GM12878 (cell line): Measurements from ENCODE around the gene OSBPL5. TPM values are rescaled to one million over a fixed set of nuclear protein-coding genes. Genes with fewer than 3 reads are reported as not detected.

Experiments
- ATAC-seq: fragments of 200-7000 bp; cut with Tn5 transposase; 3 replicates; pipeline ENCODE4 v1.9.1; 2020; ENCODE audit warnings: mild to moderate bottlenecking, moderate library complexity
- BruUV-seq: library from RNA; stranded (reverse); fragments of 400-500 nt; replicated peaks from 2 replicates; lab custom pipeline; 2021; lab: Mats Ljungman, UMichigan
- CTCF ChIA-PET: fragments of 300-600 bp; sonication (Branson Sonifier 250); formaldehyde crosslinking; extraction: SDS; loops from one replicate; lab custom pipeline; 2021; ENCODE audit warnings: inconsistent platforms; lab: Yijun Ruan, JAX
- POLR2A ChIA-PET: fragments of 350-600 bp; formaldehyde crosslinking; extraction: SDS; loops from one replicate; lab custom pipeline; 2021; ENCODE audit warnings: inconsistent platforms; lab: Charles Lee
- RAD21 ChIA-PET: fragments of 300-600 bp; sonication (Branson Sonifier 250); formaldehyde crosslinking; loops from one replicate; lab custom pipeline; 2023; ENCODE audit warnings: antibody characterized with exemption; ENCODE audit not compliant: unreplicated experiment; lab: Charles Lee
- SMC1A ChIA-PET: fragments of 300-600 bp; sonication (Branson Sonifier 250); formaldehyde crosslinking; loops from one replicate; lab custom pipeline; 2023; ENCODE audit not compliant: unreplicated experiment, uncharacterized antibody; lab: Charles Lee
- DNase-seq: peaks from one replicate; pipeline ENCODE4 v3.0.0-alpha.2; 2011; ENCODE audit warnings: low read depth, low spot score
- FAIRE-seq: peaks from 3 replicates; lab custom pipeline; 2011; peaks lifted over from hg19 to GRCh38; lab: Jason Lieb, UNC
- H2AFZ ChIP-seq: 2 replicates; pipeline ENCODE4 v1.6.0; 2011; ENCODE audit warnings: low read depth, low read length, control low read depth; ENCODE audit not compliant: control insufficient read depth
- H3K27ac ChIP-seq: 2 replicates; pipeline ENCODE4 v1.5.1; 2011; ENCODE audit warnings: control low read depth; ENCODE audit not compliant: control insufficient read depth, insufficient read depth
- H3K27me3 ChIP-seq, 2 experiments: replicated peaks in 1 of 2; 2 replicates each; pipeline versions ENCODE4 v1.6.0 to v1.6.1; 2011; ENCODE audit warnings: low read length in 1 of 2; ENCODE audit not compliant: control insufficient read depth in 2 of 2, insufficient read depth in 2 of 2
- H3K36me3 ChIP-seq, 2 experiments: 2 replicates each; pipeline ENCODE4 v1.5.1; 2011; ENCODE audit warnings: low read length in 1 of 2; ENCODE audit not compliant: control insufficient read depth in 2 of 2, insufficient read depth in 2 of 2
- H3K4me1 ChIP-seq: 2 replicates; pipeline ENCODE4 v1.6.1; 2011; ENCODE audit warnings: mild to moderate bottlenecking, low read length, moderate library complexity, mixed read lengths; ENCODE audit not compliant: control insufficient read depth, insufficient read depth
- H3K4me2 ChIP-seq: 2 replicates; pipeline ENCODE4 v1.6.0; 2011; ENCODE audit warnings: control low read depth; ENCODE audit not compliant: control insufficient read depth, insufficient read depth
- H3K4me3 ChIP-seq: fragments of 200-600 bp; sonication (generic); 2 replicates; pipeline ENCODE4 v1.5.1; 2016
- H3K79me2 ChIP-seq: 2 replicates; pipeline ENCODE4 v1.6.0; 2011; ENCODE audit warnings: low read length; ENCODE audit not compliant: control insufficient read depth, insufficient read depth
- H3K9ac ChIP-seq: 2 replicates; pipeline ENCODE4 v1.8.0; 2011; ENCODE audit warnings: low read length, control low read depth, mixed read lengths; ENCODE audit not compliant: control insufficient read depth, insufficient read depth
- H3K9me3 ChIP-seq: replicated peaks from 3 replicates; pipeline ENCODE4 v1.5.1; 2011; ENCODE audit warnings: mild to moderate bottlenecking, low read length; ENCODE audit not compliant: control insufficient read depth, insufficient read depth
- H4K20me1 ChIP-seq: 2 replicates; pipeline ENCODE4 v1.6.0; 2011; ENCODE audit not compliant: control insufficient read depth, insufficient read depth
- CBX3 ChIP-seq: fragments of 200-600 bp; sonication (generic); IDR thresholded peaks from 2 replicates; pipeline ENCODE4 v1.6.1; 2016; ENCODE audit warnings: low read depth, borderline replicate concordance
- CHD1 ChIP-seq: IDR thresholded peaks from 2 replicates; pipeline ENCODE4 v1.6.1; 2012; ENCODE audit warnings: low read depth, low read length, improper control_type of control experiment
- EP300 ChIP-seq, 2 experiments: fragments of 150-350 bp in 1 of 2; IDR thresholded peaks; 2 replicates each; pipeline ENCODE4 v1.6.1; 2011 to 2012; ENCODE audit warnings: low read depth in 2 of 2, low read length in 2 of 2, borderline replicate concordance in 1 of 2, improper control_type of control experiment in 1 of 2, inconsistent platforms in 1 of 2; ENCODE audit not compliant: control insufficient read depth in 1 of 2
- HCFC1 ChIP-seq: fragments of 150-350 bp; IDR thresholded peaks from 2 replicates; pipeline ENCODE4 v1.6.1; 2014; ENCODE audit warnings: low read length
- MEF2B ChIP-seq: fragments of 450-650 bp; IDR thresholded peaks from 2 replicates; pipeline ENCODE4 v1.6.1; 2018; ENCODE audit warnings: mild to moderate bottlenecking, moderate library complexity; ENCODE audit not compliant: partially characterized antibody, poor library complexity, severe bottlenecking
- MXI1 ChIP-seq: fragments of 150-350 bp; IDR thresholded peaks from 2 replicates; pipeline ENCODE4 v1.6.1; 2011; ENCODE audit warnings: low read depth, mild to moderate bottlenecking, inconsistent platforms, low read length, improper control_type of control experiment
- NFIC ChIP-seq: IDR thresholded peaks from 2 replicates; pipeline ENCODE4 v1.6.1; 2012; ENCODE audit warnings: low read depth, mild to moderate bottlenecking, inconsistent platforms, low read length, moderate library complexity
- NR2C2 ChIP-seq: IDR thresholded peaks from 2 replicates; pipeline ENCODE4 v1.6.1; 2011; ENCODE audit warnings: borderline replicate concordance, low read depth; ENCODE audit not compliant: control insufficient read depth, insufficient read length
- PAX8 ChIP-seq: fragments of 450-650 bp; IDR thresholded peaks from 2 replicates; pipeline ENCODE4 v1.6.1; 2017; ENCODE audit warnings: mild to moderate bottlenecking, moderate library complexity
- RAD51 ChIP-seq: fragments of 450-650 bp; IDR thresholded peaks from 2 replicates; pipeline ENCODE4 v1.6.1; 2016; ENCODE audit warnings: moderate library complexity, mild to moderate bottlenecking, inconsistent platforms
- RBBP5 ChIP-seq: fragments of 200-600 bp; sonication (generic); conservative IDR thresholded peaks from 2 replicates; pipeline ENCODE4 v1.6.1; 2016
- RELB ChIP-seq: fragments of 450-650 bp; IDR thresholded peaks from 2 replicates; pipeline ENCODE4 v1.6.1; 2017; ENCODE audit warnings: low read depth, mild to moderate bottlenecking, moderate library complexity
- SREBF2 ChIP-seq: IDR thresholded peaks from 2 replicates; pipeline ENCODE4 v1.6.1; 2012; ENCODE audit warnings: mild to moderate bottlenecking, low read length
- SUPT20H ChIP-seq: IDR thresholded peaks from 2 replicates; pipeline ENCODE4 v1.6.1; 2011; ENCODE audit warnings: low read depth, mild to moderate bottlenecking, low read length, moderate library complexity, borderline replicate concordance; ENCODE audit not compliant: control insufficient read depth
- TCF12 ChIP-seq: IDR thresholded peaks from 2 replicates; pipeline ENCODE4 v1.6.1; 2011; ENCODE audit warnings: low read depth, mild to moderate bottlenecking, low read length
- ZNF24 ChIP-seq: fragments of 450-650 bp; IDR thresholded peaks from 2 replicates; pipeline ENCODE4 v1.6.1; 2017; ENCODE audit warnings: antibody characterized with exemption, mild to moderate bottlenecking
- ZNF687 ChIP-seq: fragments of 450-650 bp; IDR thresholded peaks from 2 replicates; pipeline ENCODE4 v1.6.1; 2017; ENCODE audit warnings: mild to moderate bottlenecking, moderate library complexity
- WGBS: methylation state at CpG from one replicate; pipeline ENCODE4 v1.1.6; 2016; ENCODE audit warnings: low lambda C conversion rate; ENCODE audit not compliant: insufficient replicate concordance, insufficient coverage; ENCODE audit errors: missing lambda C conversion rate; 5-methylcytosine and 5-hydroxymethylcytosine counted together
- in situ Hi-C: fragments of 300-500 bp; cut with MboI; formaldehyde crosslinking; loops from 9 replicates; pipeline ENCODE4 v1.14.3; 2018; ENCODE audit warnings: mixed read lengths
- intact Hi-C: fragments of 100-400 bp; cut with micrococcal nuclease; formaldehyde crosslinking; loops from one replicate; pipeline ENCODE4 v1.14.2; 2022; ENCODE audit not compliant: unreplicated experiment
- polyA plus RNA-seq, 11 experiments: library from polyadenylated mRNA; depleted of rRNA in 4 of 11; unstranded in 6 of 11; stranded (reverse) in 5 of 11; fragments of >200 nt; fragmentation: Nextera tagmentation in 4 of 11; fragmentation: Illumina TruSeq in 1 of 11; extraction: Ambion mirVana in 4 of 11; extraction: Trizol in 1 of 11; gene quantifications; 1 replicate in 1 of 11; 2 replicates in 10 of 11; pipeline versions ENCODE4 v1.2.1 to v1.2.3, GENCODE V29; 2011 to 2016; ENCODE audit warnings: inconsistent platforms in 2 of 11, missing spikeins in 2 of 11, low read depth in 1 of 11
- total RNA-seq, 4 experiments: library from RNA; depleted of rRNA in 3 of 4; stranded (reverse); fragments of >200 nt in 3 of 4; fragmentation: Illumina TruSeq in 1 of 4; extraction: Trizol in 1 of 4; gene quantifications; 2 replicates each; pipeline versions ENCODE4 v1.2.1 to v1.2.3, GENCODE V29; 2013 to 2021

Gene OSBPL5
- total and polyA plus RNA-seq, 10 of the 15 experiments (the other 5 are each of a cell fraction or from before 2014, with no cell fraction given) = not detected

GRCh38 chr11:3121416-3121815 lies 43.7 kb downstream of the OSBPL5 start:
- 60% methylated on average over 10 of the region's 10 CpGs for WGBS
- no peak overlapping the region for H3K9ac ChIP-seq
- FAIRE-seq (no peak), DNase-seq (no peak), ATAC-seq (no peak)
- ChIA-PET RAD21 (no interaction called here), CTCF (no interaction called here), SMC1A (no interaction called here), POLR2A (no interaction called here)
- BruUV-seq = no TSS peak
- H3K4me2 ChIP-seq = no peak overlapping the region
- no peaks in the 10 kb centered on the region for H3K9me3 ChIP-seq
- H4K20me1 ChIP-seq = no peaks in the 10 kb centered on the region
- intact Hi-C loops (no loop called here), in situ Hi-C loops (no loop called here)
- no peak overlapping the region for H2AFZ ChIP-seq
- H3K4me1 ChIP-seq = no peaks in the 10 kb centered on the region
- no peak overlapping the region for H3K4me3 ChIP-seq
- no peak for TF ChIP-seq CHD1
- no peak for TF ChIP-seq RAD51
- TF ChIP-seq SREBF2 = no peak
- no peak for TF ChIP-seq MXI1
- TF ChIP-seq RBBP5 = no peak
- TF ChIP-seq PAX8 = no peak
- no peak for TF ChIP-seq ZNF687
- TF ChIP-seq SUPT20H = no peak
- no peak for TF ChIP-seq MEF2B
- no peak for TF ChIP-seq NR2C2
- TF ChIP-seq ZNF24 = no peak
- no peak for TF ChIP-seq RELB
- no peak for TF ChIP-seq EP300 (IDR thresholded peaks at IDR 0.05; ENCODE audit: borderline replicate concordance in 1 of 2, control insufficient read depth in 1 of 2, low read depth in 2 of 2, low read length in 2 of 2)
- TF ChIP-seq NFIC = no peak
- no peak for TF ChIP-seq CBX3
- TF ChIP-seq HCFC1 = no peak
- no peak for TF ChIP-seq TCF12
- no peaks in the 10 kb centered on the region for H3K27me3 ChIP-seq
- H3K36me3 ChIP-seq = no peaks in the 10 kb centered on the region
- no peaks in the 10 kb centered on the region for H3K79me2 ChIP-seq
- H3K27ac ChIP-seq = no peak overlapping the region
